Measurements from ENCODE around the gene ST6GALNAC2. TPM values are rescaled to one million over a fixed set of nuclear protein-coding genes. Genes with fewer than 3 reads are reported as not detected.
A peak's percentile ranks its signal among the peaks of the same experiment; 100 is the strongest.
"Not testable (repeated sequence)": the region's sequence is repeated elsewhere in the genome, so short reads cannot be mapped to it uniquely, and the experiment has no call there.

ST6GALNAC2 gene
- total RNA-seq, 2 experiments from 2014 or later = not detected

DNA sequence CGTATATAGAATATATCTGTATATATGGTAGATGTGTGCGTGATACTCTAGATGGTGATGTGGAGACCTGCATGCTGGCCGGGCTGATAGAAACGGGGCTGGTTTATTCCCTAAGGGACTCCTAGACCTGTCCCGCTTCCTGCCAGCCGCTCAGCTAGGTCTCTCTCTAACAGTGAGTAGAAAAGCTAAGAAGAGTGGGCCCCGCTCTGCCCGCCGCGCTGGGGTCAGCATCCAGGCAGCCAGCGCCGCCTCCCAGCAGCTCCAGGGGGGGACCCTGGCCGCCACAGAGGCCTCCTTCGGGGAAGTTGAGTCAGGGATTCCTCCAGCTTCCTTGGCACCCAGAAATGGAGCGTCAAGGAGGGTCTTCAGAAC is 57.5 kb downstream of the ST6GALNAC2 start:
- TF ChIP-seq, protein P1, sequence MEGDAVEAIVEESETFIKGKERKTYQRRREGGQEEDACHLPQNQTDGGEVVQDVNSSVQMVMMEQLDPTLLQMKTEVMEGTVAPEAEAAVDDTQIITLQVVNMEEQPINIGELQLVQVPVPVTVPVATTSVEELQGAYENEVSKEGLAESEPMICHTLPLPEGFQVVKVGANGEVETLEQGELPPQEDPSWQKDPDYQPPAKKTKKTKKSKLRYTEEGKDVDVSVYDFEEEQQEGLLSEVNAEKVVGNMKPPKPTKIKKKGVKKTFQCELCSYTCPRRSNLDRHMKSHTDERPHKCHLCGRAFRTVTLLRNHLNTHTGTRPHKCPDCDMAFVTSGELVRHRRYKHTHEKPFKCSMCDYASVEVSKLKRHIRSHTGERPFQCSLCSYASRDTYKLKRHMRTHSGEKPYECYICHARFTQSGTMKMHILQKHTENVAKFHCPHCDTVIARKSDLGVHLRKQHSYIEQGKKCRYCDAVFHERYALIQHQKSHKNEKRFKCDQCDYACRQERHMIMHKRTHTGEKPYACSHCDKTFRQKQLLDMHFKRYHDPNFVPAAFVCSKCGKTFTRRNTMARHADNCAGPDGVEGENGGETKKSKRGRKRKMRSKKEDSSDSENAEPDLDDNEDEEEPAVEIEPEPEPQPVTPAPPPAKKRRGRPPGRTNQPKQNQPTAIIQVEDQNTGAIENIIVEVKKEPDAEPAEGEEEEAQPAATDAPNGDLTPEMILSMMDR (IDR thresholded peaks at IDR 0.05) = no peak
- Mint-ChIP-seq H3K27ac (peak overlapping the region; percentile 61), H3K27me3 (no peaks in the 10 kb centered on the region), H3K9me3 (no peaks in the 10 kb centered on the region), H3K4me1 (ENCODE audit: low read depth) (peaks cover 28% of the 10 kb centered on the region), H3K36me3 (ENCODE audit: low read depth) (no peaks in the 10 kb centered on the region), H3K4me3 (peak overlapping the region; percentile 52)
- intact Hi-C loops (cut with micrococcal nuclease) = no loop called here
- ChIA-PET CTCF (interaction anchor here (0.7 to 3.3 kb wide), 13 partner anchors 8 to 153 kb away, joined by 3 to 20 read pairs (median 4); no protein-coding TSS in a partner anchor), POLR2A (interaction anchor here (0.6 to 2.5 kb wide), 5 partner anchors 16 to 56 kb away, joined by 3 to 12 read pairs (median 4); no protein-coding TSS in a partner anchor)
- DNase-seq (no peak), ATAC-seq (peak; percentile 19)

DNA sequence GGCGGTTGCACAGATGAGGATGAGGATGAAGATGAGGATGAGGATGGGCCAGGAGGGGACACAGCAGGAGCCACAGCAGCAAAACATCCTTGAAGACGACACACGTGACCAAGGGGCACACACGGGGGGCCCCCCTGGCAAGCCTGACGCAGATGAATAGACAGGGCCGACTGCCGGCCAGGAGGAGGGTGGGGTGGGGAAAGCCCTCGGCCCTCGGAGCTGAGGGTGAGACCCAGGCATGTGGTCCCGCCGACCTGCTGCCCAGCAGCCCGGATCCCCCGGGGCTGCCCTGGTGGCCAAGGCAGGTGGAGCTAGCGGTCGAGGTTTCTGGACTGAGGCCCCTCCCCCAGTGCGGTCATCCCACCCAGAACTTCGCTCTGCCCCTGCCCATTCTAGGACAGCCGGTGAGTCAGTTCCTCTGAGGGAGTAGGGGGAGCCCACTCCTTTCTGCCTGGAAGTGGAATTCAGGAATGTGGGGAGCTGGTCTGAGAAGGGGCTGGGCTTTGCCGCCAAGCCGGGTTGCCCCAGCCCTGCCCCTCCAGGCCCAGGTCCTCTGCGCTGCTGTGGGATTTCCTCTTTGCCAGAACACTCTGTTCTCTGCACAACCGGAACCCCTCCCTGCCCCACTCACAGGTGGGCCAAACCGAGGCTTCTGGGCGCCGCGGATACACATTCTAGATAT is 58.1 kb downstream of the ST6GALNAC2 start:
- Mint-ChIP-seq H3K27me3 (no peaks in the 10 kb centered on the region), H3K4me3 (no peak overlapping the region), H3K36me3 (ENCODE audit: low read depth) (no peaks in the 10 kb centered on the region), H3K27ac (peak overlapping the region; percentile 46), H3K9me3 (no peaks in the 10 kb centered on the region), H3K4me1 (ENCODE audit: low read depth) (peaks cover 31% of the 10 kb centered on the region)
- intact Hi-C loops (cut with micrococcal nuclease) = no loop called here
- ChIA-PET POLR2A (interaction anchor here (0.6 to 2.5 kb wide), 5 partner anchors 17 to 56 kb away, joined by 3 to 12 read pairs (median 4); no protein-coding TSS in a partner anchor), CTCF (interaction anchor here (0.7 to 3.3 kb wide), 12 partner anchors 9 to 153 kb away, joined by 3 to 20 read pairs (median 4); no protein-coding TSS in a partner anchor)
- ATAC-seq (peak; percentile 62), DNase-seq (peak; percentile 60)
- TF ChIP-seq, protein P1 (IDR thresholded peaks at IDR 0.05) = no peak

DNA sequence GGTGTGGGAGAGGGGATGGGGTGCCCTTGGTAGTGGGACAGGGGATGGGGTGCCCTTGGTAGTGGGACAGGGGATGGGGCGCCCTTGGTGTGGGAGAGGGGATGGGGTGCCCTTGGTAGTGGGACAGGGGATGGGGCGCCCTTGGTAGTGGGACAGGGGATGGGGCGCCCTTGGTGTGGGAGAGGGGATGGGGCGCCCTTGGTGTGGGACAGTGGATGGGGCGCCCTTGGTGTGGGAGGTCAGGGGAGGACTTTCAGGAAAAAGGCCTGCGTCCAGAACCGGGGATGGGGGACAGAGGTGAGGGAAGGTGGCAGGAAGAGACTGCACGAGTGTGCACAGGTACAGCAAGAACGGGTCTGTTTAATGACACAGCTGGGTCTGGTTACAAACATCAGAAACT is 58.6 kb downstream of the ST6GALNAC2 start:
- not testable (repeated sequence) for H3K27me3 Mint-ChIP-seq

DNA sequence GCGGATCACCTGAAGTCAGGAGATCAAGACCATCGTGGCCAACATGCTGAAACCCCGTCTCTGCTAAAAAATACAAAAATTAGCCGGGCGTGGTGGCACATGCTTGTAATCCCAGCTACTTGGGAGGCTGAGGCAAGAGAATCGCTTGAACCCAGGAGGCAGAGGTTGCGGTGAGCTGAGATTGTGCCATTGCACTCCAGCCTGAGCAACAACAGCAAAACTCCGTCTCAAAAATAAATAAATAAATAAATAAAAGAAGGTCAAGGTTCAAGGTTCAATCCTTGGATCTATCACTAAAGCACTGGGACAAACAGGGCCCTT is 60.2 kb downstream of the ST6GALNAC2 start:
- H3K27ac Mint-ChIP-seq; intact Hi-C loops (cut with micrococcal nuclease); H3K9me3 Mint-ChIP-seq; ATAC-seq; H3K36me3 Mint-ChIP-seq (ENCODE audit: low read depth); DNase-seq; H3K27me3 Mint-ChIP-seq; H3K4me3 Mint-ChIP-seq: not testable (repeated sequence)
- ChIA-PET CTCF (interaction anchor here (1.1 to 6.7 kb wide), 6 partner anchors 13 to 98 kb away, joined by 3 to 104 read pairs (median 18); no protein-coding TSS in a partner anchor), POLR2A (interaction anchor here (1.4 to 2.3 kb wide), 2 partner anchors 41 to 212 kb away, joined by 4 to 6 read pairs; partner anchors contain the start of gene SRSF2)
- H3K4me1 Mint-ChIP-seq (ENCODE audit: low read depth) = peaks cover 31% of the 10 kb centered on the region

More for the DNA sequence above, 58.6 kb downstream of the ST6GALNAC2 start:
- H3K4me1 Mint-ChIP-seq (ENCODE audit: low read depth) = peaks cover 31% of the 10 kb centered on the region
- POLR2A ChIA-PET = interaction anchor here (1.3 to 2.5 kb wide), 2 partner anchors 18 to 30 kb away, joined by 4 to 12 read pairs; no protein-coding TSS in a partner anchor
- H3K27ac Mint-ChIP-seq = peak overlapping the region; percentile 46
- H3K9me3 Mint-ChIP-seq; DNase-seq; intact Hi-C loops (cut with micrococcal nuclease); H3K4me3 Mint-ChIP-seq; ATAC-seq; H3K36me3 Mint-ChIP-seq (ENCODE audit: low read depth): not testable (repeated sequence)
- CTCF ChIA-PET = interaction anchor here (0.7 to 3.3 kb wide), 6 partner anchors 9 to 154 kb away, joined by 3 to 20 read pairs (median 6); no protein-coding TSS in a partner anchor

DNA sequence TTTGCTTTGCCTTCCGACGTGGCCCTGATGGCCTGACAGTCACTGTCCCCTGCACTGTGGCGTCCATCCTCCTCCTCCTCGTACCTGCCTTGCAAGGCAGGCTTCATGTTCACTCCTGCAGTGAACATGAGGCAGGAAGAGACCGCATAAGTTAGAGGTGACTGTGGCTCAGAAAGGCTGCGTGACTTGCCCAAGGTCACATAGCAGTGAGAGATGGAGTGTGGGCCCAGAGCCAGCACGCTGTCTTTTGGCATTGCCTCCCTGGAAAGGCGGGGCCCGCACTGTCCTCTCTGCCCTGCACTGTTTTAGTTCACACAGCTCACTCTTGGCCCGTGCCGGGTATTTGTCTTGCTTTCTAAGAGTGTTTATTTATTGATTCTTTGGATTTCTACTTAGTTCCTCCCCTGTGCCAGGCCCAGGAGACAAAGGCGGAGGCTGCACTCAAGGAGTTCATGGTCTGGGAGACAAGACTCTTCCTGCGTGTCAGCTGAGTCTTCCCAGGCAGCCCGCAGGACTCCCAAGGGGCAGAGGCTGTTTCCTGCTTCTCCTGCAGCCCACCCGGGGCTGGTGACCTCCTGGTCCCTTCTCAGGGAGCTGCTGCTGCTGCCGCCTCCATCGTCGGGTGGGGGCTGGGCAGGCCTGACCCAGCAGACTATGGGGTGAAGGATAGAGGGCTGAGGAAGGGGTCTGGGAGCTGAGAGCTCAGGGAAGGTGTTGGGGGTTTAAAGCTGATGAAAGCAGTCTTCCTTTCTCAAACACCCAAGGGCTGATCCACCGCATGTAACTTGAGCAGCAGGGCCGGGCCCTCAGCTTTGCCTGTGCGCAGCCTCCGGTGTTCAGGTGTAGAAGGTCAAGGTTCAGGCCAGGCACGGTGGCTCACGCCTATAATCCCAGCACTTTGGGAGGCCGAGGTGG is 60.8 kb downstream of the ST6GALNAC2 start:
- TF ChIP-seq, protein P1 (IDR thresholded peaks at IDR 0.05) = no peak
- ChIA-PET POLR2A (interaction anchor here (0.6 to 2.5 kb wide), 4 partner anchors 33 to 212 kb away, joined by 4 to 8 read pairs (median 5); partner anchors contain the start of gene SRSF2), CTCF (interaction anchor here (0.6 to 6.7 kb wide), 13 partner anchors 11 to 140 kb away, joined by 3 to 104 read pairs (median 14); partner anchors contain the start of genes RHBDF2 and SPHK1)
- H3K4me3 Mint-ChIP-seq = no peak overlapping the region
- intact Hi-C loops (cut with micrococcal nuclease) = loop anchor here (5.0 kb wide), 1 partner anchor 32 kb away; no protein-coding TSS in a partner anchor
- H3K36me3 Mint-ChIP-seq (ENCODE audit: low read depth) = no peaks in the 10 kb centered on the region
- no peaks in the 10 kb centered on the region for H3K9me3 Mint-ChIP-seq
- H3K4me1 Mint-ChIP-seq (ENCODE audit: low read depth) = peaks cover 26% of the 10 kb centered on the region
- H3K27me3 Mint-ChIP-seq = no peaks in the 10 kb centered on the region
- DNase-seq = no peak
- no peak for ATAC-seq
- no peak overlapping the region for H3K27ac Mint-ChIP-seq

All from activated CD8-positive, alpha-beta T cell treated with anti-CD3 and anti-CD28 coated beads for 36 hours (primary cell).